Measurements from ENCODE around the gene MYD88.

DNA sequence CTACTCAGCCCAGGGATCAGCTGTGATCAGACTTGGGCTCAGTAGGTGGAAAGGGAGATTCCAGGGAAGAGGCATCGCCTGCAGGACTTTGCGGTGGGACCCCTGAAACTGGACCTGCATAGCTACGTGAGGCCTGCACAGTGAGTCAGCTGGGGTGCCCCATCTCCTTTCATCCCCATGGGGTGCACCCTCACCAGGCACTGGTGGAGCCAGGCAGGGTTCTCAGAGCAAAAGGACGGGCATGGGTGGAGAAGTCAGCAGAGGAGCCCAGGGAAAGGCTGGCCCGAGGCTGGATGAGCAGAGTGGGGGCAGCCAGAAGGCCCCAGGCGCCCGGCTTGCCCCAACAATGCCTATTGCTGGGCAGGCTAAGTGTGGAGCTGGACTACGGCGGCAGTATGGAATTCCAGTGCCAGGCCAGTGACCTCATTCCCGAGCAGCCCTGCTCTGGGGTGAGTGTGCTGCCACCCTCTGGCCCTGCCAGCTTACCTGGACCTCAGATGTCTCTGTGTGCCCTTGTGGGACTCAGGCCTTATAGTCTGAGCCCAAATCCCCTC is 21.2 kb upstream of the MYD88 start:
- TF ChIP-seq EZH2 (IDR thresholded peaks at IDR 0.05; ENCODE audit: insufficient read depth, poor library complexity, severe bottlenecking): no peak
- no peak for TF ChIP-seq EZH2phosphoT487 (IDR thresholded peaks at IDR 0.05; ENCODE audit: insufficient read depth, low read depth)
